Astrocyte (in vitro differentiated cells and primary cell): ENCODE measurements around the gene CFDP1. TPM values are rescaled to one million over a fixed set of nuclear protein-coding genes. Genes with fewer than 3 reads are reported as not detected.
A peak's percentile ranks its signal among the peaks of the same experiment; 100 is the strongest.

Experiments used
- DNase-seq: peaks from one replicate; pipeline ENCODE4 v3.0.0-alpha.2; 2010; ENCODE audit warnings: low read depth
- FAIRE-seq: peaks from 2 replicates; lab custom pipeline; 2011; peaks lifted over from hg19 to GRCh38; lab: Jason Lieb, UNC
- H2AFZ ChIP-seq: 2 replicates; pipeline ENCODE4 v1.6.0; 2012; ENCODE audit warnings: low read depth, low read length, inconsistent platforms
- H3K27ac ChIP-seq: 2 replicates; pipeline ENCODE4 v1.5.1; 2011; ENCODE audit warnings: low read depth, low read length, inconsistent platforms
- H3K27me3 ChIP-seq: 2 replicates; pipeline ENCODE4 v1.6.0; 2011; ENCODE audit warnings: low read length, inconsistent platforms; ENCODE audit not compliant: insufficient read depth
- H3K36me3 ChIP-seq: 2 replicates; pipeline ENCODE4 v1.5.1; 2011; ENCODE audit warnings: low read length, inconsistent platforms; ENCODE audit not compliant: insufficient read depth
- H3K4me1 ChIP-seq: 2 replicates; pipeline ENCODE4 v1.5.1; 2011; ENCODE audit warnings: low read length, inconsistent platforms; ENCODE audit not compliant: insufficient read depth
- H3K4me2 ChIP-seq: 2 replicates; pipeline ENCODE4 v1.6.0; 2012; ENCODE audit warnings: low read length, inconsistent platforms
- H3K4me3 ChIP-seq: 2 replicates; pipeline ENCODE4 v1.5.1; 2011; ENCODE audit warnings: low read depth, mild to moderate bottlenecking, low read length, inconsistent platforms; ENCODE audit not compliant: insufficient read depth
- H3K79me2 ChIP-seq: 2 replicates; pipeline ENCODE4 v1.6.0; 2012; ENCODE audit warnings: mild to moderate bottlenecking, low read length, inconsistent platforms; ENCODE audit not compliant: insufficient read depth
- H3K9ac ChIP-seq: 2 replicates; pipeline ENCODE4 v1.6.0; 2012; ENCODE audit warnings: mild to moderate bottlenecking, low read length, inconsistent platforms
- H3K9me3 ChIP-seq: 2 replicates; pipeline ENCODE4 v1.5.1; 2012; ENCODE audit warnings: low read depth, mild to moderate bottlenecking, low read length, inconsistent platforms; ENCODE audit not compliant: insufficient read depth
- H4K20me1 ChIP-seq: 2 replicates; pipeline ENCODE4 v1.6.0; 2012; ENCODE audit warnings: low read length, inconsistent platforms; ENCODE audit not compliant: insufficient read depth
- H3K27ac Mint-ChIP-seq: one replicate; pipeline ENCODE4 v1.8.0; 2021; ENCODE audit warnings: mild to moderate bottlenecking, mixed read lengths; ENCODE audit not compliant: unreplicated experiment
- H3K27me3 Mint-ChIP-seq: one replicate; pipeline ENCODE4 v1.8.0; 2021; ENCODE audit warnings: low read depth, mixed read lengths; ENCODE audit not compliant: unreplicated experiment
- H3K36me3 Mint-ChIP-seq: one replicate; pipeline ENCODE4 v1.8.0; 2021; ENCODE audit warnings: low read depth, mixed read lengths; ENCODE audit not compliant: unreplicated experiment
- H3K4me1 Mint-ChIP-seq: one replicate; pipeline ENCODE4 v1.8.0; 2021; ENCODE audit warnings: low read depth, mixed read lengths; ENCODE audit not compliant: unreplicated experiment
- H3K4me3 Mint-ChIP-seq: one replicate; pipeline ENCODE4 v1.8.0; 2021; ENCODE audit warnings: mild to moderate bottlenecking, moderate library complexity, mixed read lengths; ENCODE audit not compliant: unreplicated experiment
- H3K9me3 Mint-ChIP-seq: one replicate; pipeline ENCODE4 v1.8.0; 2021; ENCODE audit warnings: mild to moderate bottlenecking, mixed read lengths; ENCODE audit not compliant: unreplicated experiment
- EZH2 ChIP-seq: IDR thresholded peaks from 2 replicates; pipeline ENCODE4 v1.6.1; 2012; ENCODE audit warnings: mild to moderate bottlenecking, low read length, inconsistent platforms; ENCODE audit not compliant: insufficient read depth
- total RNA-seq: library from RNA; stranded (reverse); gene quantifications from 2 replicates; pipeline ENCODE4 v1.2.1, GENCODE V29; 2021
- TF ChIP-seq, protein P1 (sequence below): IDR thresholded peaks from 2 replicates; pipeline ENCODE4 v1.5.1; 2011; ENCODE audit warnings: low read depth, mild to moderate bottlenecking, inconsistent platforms, low read length, moderate library complexity; ENCODE audit not compliant: insufficient read depth

The CFDP1 gene
- total RNA-seq, 1 donor from 2014 or later, result 36.9 TPM

DNA sequence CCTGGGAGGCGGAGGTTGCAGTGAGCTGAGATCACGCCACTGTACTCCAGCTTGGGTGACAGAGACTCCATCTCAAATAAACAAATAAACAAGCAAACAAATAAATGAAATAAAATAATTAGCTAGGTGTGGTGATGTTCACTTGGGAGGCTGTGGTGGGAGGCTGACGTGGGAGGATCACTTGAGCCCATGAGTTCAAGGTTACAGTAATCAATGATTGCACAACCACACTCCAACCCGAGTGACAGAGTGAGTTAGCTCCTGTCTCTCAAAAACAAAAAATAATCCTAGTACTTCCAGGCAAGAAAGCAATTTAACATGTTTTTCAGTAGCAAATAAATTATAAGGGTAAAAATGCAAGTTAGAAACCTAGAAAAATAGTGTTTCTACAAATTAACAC, 26.4 kb downstream of the CFDP1 start:
- Mint-ChIP-seq H3K4me1 (peaks cover 6% of the 10 kb centered on the region), H3K27me3 (no peaks in the 10 kb centered on the region), H3K36me3 (peaks cover 4% of the 10 kb centered on the region), H3K27ac (no peak overlapping the region), H3K9me3 (no peaks in the 10 kb centered on the region), H3K4me3 (no peak overlapping the region)
- no peak overlapping the region for H3K9ac ChIP-seq
- no peak for FAIRE-seq
- no peak overlapping the region for H3K27ac ChIP-seq
- H3K27me3 ChIP-seq, result no peaks in the 10 kb centered on the region
- H3K9me3 ChIP-seq, result no peaks in the 10 kb centered on the region
- no peaks in the 10 kb centered on the region for H4K20me1 ChIP-seq
- TF ChIP-seq, protein P1, sequence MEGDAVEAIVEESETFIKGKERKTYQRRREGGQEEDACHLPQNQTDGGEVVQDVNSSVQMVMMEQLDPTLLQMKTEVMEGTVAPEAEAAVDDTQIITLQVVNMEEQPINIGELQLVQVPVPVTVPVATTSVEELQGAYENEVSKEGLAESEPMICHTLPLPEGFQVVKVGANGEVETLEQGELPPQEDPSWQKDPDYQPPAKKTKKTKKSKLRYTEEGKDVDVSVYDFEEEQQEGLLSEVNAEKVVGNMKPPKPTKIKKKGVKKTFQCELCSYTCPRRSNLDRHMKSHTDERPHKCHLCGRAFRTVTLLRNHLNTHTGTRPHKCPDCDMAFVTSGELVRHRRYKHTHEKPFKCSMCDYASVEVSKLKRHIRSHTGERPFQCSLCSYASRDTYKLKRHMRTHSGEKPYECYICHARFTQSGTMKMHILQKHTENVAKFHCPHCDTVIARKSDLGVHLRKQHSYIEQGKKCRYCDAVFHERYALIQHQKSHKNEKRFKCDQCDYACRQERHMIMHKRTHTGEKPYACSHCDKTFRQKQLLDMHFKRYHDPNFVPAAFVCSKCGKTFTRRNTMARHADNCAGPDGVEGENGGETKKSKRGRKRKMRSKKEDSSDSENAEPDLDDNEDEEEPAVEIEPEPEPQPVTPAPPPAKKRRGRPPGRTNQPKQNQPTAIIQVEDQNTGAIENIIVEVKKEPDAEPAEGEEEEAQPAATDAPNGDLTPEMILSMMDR, result no peak
- no peak for TF ChIP-seq EZH2
- peaks cover 19% of the 10 kb centered on the region for H3K36me3 ChIP-seq
- no peak overlapping the region for H3K4me2 ChIP-seq
- H2AFZ ChIP-seq, result no peak overlapping the region
- H3K4me3 ChIP-seq, result no peak overlapping the region
- DNase-seq, result no peak
- H3K4me1 ChIP-seq, result peaks cover 5% of the 10 kb centered on the region
- H3K79me2 ChIP-seq, result no peaks in the 10 kb centered on the region

DNA sequence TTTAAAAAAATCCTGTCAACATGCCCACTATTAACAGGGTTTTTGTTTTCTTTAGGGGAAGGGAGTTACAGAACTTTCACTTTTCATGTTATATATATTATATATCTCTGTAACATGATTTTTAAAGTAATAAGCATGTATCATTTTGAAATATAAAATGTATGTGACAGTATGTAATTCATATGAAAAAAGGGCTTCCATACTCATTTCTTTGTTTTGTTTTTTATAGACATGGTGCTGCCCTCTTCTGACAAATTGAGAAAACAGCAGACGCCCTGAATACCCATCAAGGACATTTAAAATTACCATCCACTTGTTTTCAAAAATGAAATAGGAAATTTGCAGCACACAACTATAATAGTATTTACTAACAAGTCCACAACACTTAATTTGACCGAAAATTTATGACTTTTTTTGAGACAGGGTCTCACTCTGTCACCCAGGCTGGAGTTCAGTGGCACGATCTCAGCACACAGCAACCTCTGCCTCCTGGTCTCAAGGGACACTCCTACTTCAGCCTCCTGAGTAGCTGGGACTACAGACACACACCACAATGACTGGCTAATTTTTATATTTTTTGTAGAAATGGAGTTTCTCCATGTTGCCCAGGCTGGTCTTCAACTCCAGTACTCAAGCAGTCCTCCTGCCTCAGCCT, 30.4 kb downstream of the CFDP1 start:
- H3K4me1 ChIP-seq, result peaks cover 12% of the 10 kb centered on the region

More for the DNA sequence above, 30.4 kb downstream of the CFDP1 start:
- Histone ChIP-seq H3K36me3 (peaks cover 7% of the 10 kb centered on the region), H3K4me2 (peak overlapping the region; percentile 26), H3K27me3 (no peaks in the 10 kb centered on the region), H3K27ac (peak overlapping the region; percentile 85), H2AFZ (no peak overlapping the region), H3K79me2 (peaks cover 6% of the 10 kb centered on the region), H3K4me3 (no peak overlapping the region), H3K9me3 (no peaks in the 10 kb centered on the region), H3K9ac (peak overlapping the region; percentile 66), H4K20me1 (no peaks in the 10 kb centered on the region)
- DNase-seq (no peak), FAIRE-seq (no peak)
- Mint-ChIP-seq H3K9me3 (no peaks in the 10 kb centered on the region), H3K27ac (peak overlapping the region; percentile 99), H3K27me3 (no peaks in the 10 kb centered on the region), H3K36me3 (peaks cover 2% of the 10 kb centered on the region), H3K4me1 (peaks cover 18% of the 10 kb centered on the region), H3K4me3 (no peak overlapping the region)
- TF ChIP-seq, protein P1, result peak; percentile 72
- no peak for TF ChIP-seq EZH2
